Sigmoid colon (tissue), 7 donors: ENCODE data around the gene HACD1. TPM values are rescaled to one million over a fixed set of nuclear protein-coding genes. Genes with fewer than 3 reads are reported as not detected.

Source experiments
- DNase-seq: peaks from one replicate; pipeline ENCODE4 v3.0.0-alpha.2; 2019
- H3K27ac ChIP-seq, 4 donors: fragments of 200-600 bp; sonication (generic); one replicate each; pipeline ENCODE4 v1.5.1; 2016 to 2019; ENCODE audit warnings: mild to moderate bottlenecking in 1 of 4
- H3K27me3 ChIP-seq, 3 donors: fragments of 200-600 bp; sonication (generic); one replicate each; pipeline ENCODE4 v1.5.1; 2019; ENCODE audit warnings: mild to moderate bottlenecking in 1 of 3
- H3K36me3 ChIP-seq, 4 donors: fragments of 200-600 bp; sonication (generic); one replicate each; pipeline ENCODE4 v1.5.1; 2016 to 2019
- H3K4me1 ChIP-seq, 4 donors: fragments of 200-600 bp; sonication (generic); one replicate each; pipeline ENCODE4 v1.5.1; 2017 to 2019
- H3K4me3 ChIP-seq, 4 donors: fragments of 200-600 bp; sonication (generic); one replicate each; pipeline ENCODE4 v1.5.1; 2017 to 2019; ENCODE audit warnings: mild to moderate bottlenecking in 2 of 4, moderate library complexity in 1 of 4
- H3K9me3 ChIP-seq, 4 donors: fragments of 200-600 bp in 3 of 4; sonication (generic) in 3 of 4; one replicate each; pipeline versions ENCODE4 v1.5.1 to v1.6.1; 2013 to 2019
- CTCF ChIP-seq, 4 experiments: fragments of 450-650 bp in 3 of 4; fragments of 200-600 bp in 1 of 4; IDR thresholded peaks; one replicate each; pipeline ENCODE4 v1.5.1; 2016 to 2019; ENCODE audit warnings: antibody characterized with exemption in 4 of 4, mild to moderate bottlenecking in 3 of 4, moderate library complexity in 2 of 4
- EP300 ChIP-seq, 4 donors: sonication (generic); formaldehyde crosslinking; IDR thresholded peaks; one replicate each; pipeline ENCODE4 v1.6.1; 2017; ENCODE audit warnings: antibody characterized with exemption in 4 of 4
- POLR2A ChIP-seq, 2 donors: fragments of 450-650 bp; IDR thresholded peaks; one replicate each; pipeline ENCODE4 v1.6.1; 2016; ENCODE audit warnings: antibody characterized with exemption in 2 of 2, mild to moderate bottlenecking in 2 of 2, moderate library complexity in 2 of 2
- POLR2AphosphoS5 ChIP-seq, 4 donors: sonication (generic); formaldehyde crosslinking; IDR thresholded peaks; one replicate each; pipeline ENCODE4 v1.6.1; 2017; ENCODE audit warnings: antibody characterized with exemption in 4 of 4
- WGBS, 2 donors: extraction: QIAGEN DNeasy Blood & Tissue Kit; methylation state at CpG; one replicate each; pipeline ENCODE4 v1.1.7; 2013; 5-methylcytosine and 5-hydroxymethylcytosine counted together
- intact Hi-C: fragments of 100-400 bp; cut with DNase I; formaldehyde crosslinking; loops from one replicate; pipeline ENCODE4 v1.15.1; 2023
- polyA plus RNA-seq, 3 donors: library from polyadenylated mRNA; stranded (reverse); fragments of 200-250 nt; gene quantifications; one replicate each; pipeline ENCODE4 v1.2.3, GENCODE V29; 2013
- total RNA-seq, 4 donors: library from RNA; depleted of rRNA; stranded (reverse); fragments of >200 nt; gene quantifications; one replicate each; pipeline ENCODE4 v1.1.0, GENCODE V29; 2016
- donor health status: healthy with polysubstance abuse.
- donor health status: Bipolar disorder and iron deficiency.
- donor health status: healthy.

The HACD1 gene
- total and polyA plus RNA-seq, 7 donors, result 3.0 to 85.3 (median 61.6) TPM; not detected in 1

DNA sequence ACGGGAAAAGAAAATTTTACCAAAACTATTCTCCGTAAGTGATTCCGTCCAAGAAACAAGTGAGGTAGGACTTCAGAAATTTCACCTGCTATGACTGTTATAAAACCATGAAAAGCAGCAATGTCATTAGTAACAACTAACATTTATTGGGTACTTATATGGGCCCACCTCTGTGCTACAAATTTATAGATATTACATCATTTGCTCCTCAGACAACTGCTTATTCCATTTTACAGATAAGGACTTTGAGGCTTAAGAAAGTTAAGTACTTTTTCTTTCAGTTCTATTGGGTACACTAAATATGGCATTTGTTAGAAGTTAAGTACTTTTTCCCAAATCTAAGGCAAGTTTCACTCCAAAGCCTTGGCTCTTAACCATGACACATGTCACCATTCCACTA is 36.3 kb downstream of the HACD1 start:
- WGBS, 2 donors, result 88 to 92% methylated on average over 3 of the region's 3 CpGs
- no peaks in the 10 kb centered on the region for H3K27me3 ChIP-seq
- TF ChIP-seq EP300 (IDR thresholded peaks at IDR 0.05), result no peak
- no peak for TF ChIP-seq POLR2AphosphoS5 (IDR thresholded peaks at IDR 0.05)
- no peak for TF ChIP-seq POLR2A (IDR thresholded peaks at IDR 0.05)
- no peak for TF ChIP-seq CTCF (IDR thresholded peaks at IDR 0.05)

GRCh38 chr10:17578603-17579002 is 38.6 kb downstream of the HACD1 start:
- intact Hi-C loops, result no loop called here
- no peaks in the 10 kb centered on the region for H3K27me3 ChIP-seq
- TF ChIP-seq POLR2AphosphoS5 (IDR thresholded peaks at IDR 0.05) (peak in 2 of 4 donors; percentile 15 to 22), CTCF (IDR thresholded peaks at IDR 0.05) (no peak)
- WGBS, 2 donors, result 51 to 85% methylated on average over 2 of the region's 2 CpGs
- no peaks in the 10 kb centered on the region for H3K36me3 ChIP-seq
- no peak overlapping the region for H3K4me3 ChIP-seq
- H3K4me1 ChIP-seq, result no peaks in the 10 kb centered on the region
- H3K27ac ChIP-seq, result no peak overlapping the region
- no peak for DNase-seq
- H3K9me3 ChIP-seq, result no peaks in the 10 kb centered on the region

More for the DNA sequence above, 36.3 kb downstream of the HACD1 start:
- no peak overlapping the region for H3K4me3 ChIP-seq
- no peaks in the 10 kb centered on the region for H3K36me3 ChIP-seq
- intact Hi-C loops, result no loop called here
- H3K27ac ChIP-seq, result no peak overlapping the region
- no peaks in the 10 kb centered on the region for H3K4me1 ChIP-seq
- no peak for DNase-seq
- H3K9me3 ChIP-seq, result no peaks in the 10 kb centered on the region

- no peaks in the 10 kb centered on the region for H3K36me3 ChIP-seq
These were observed 40.4 kb downstream of the HACD1 start for GRCh38 chr10:17576768-17577167.

DNA sequence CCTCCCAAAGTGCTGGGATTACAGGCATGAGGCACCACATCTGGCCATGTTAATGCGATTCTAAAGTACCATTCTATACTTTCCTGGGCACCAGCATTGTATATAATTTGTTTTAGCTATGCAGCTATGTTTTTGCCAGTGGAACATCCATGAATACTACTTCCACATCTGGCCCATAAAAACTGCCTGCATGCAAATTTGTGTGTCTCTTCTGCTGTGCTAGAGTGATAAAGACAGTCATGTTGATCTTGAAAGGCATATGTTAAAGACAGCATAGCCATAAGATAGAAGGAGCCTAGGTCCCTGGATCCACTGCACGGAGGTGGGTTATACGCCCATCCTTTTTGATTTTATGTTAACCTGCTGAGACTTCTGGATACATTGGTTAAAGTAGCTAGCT is 52.3 kb downstream of the HACD1 start:
- H3K27ac ChIP-seq, result no peak overlapping the region
- intact Hi-C loops, result no loop called here
- H3K4me1 ChIP-seq, result peaks cover 0 to 8% (median 0%) of the 10 kb centered on the region in 4 donors
- H3K4me3 ChIP-seq, result no peak overlapping the region
- no peaks in the 10 kb centered on the region for H3K36me3 ChIP-seq
- no peaks in the 10 kb centered on the region for H3K27me3 ChIP-seq
- 96% methylated on average over 3 of the region's 3 CpGs for WGBS, 2 donors
- TF ChIP-seq POLR2A (IDR thresholded peaks at IDR 0.05) (no peak), POLR2AphosphoS5 (IDR thresholded peaks at IDR 0.05) (no peak), CTCF (IDR thresholded peaks at IDR 0.05) (no peak), EP300 (IDR thresholded peaks at IDR 0.05) (no peak)
- DNase-seq, result no peak
- H3K9me3 ChIP-seq, result no peaks in the 10 kb centered on the region

More at GRCh38 chr10:17576768-17577167, 40.4 kb downstream of the HACD1 start:
- Histone ChIP-seq H3K4me3 (no peak overlapping the region), H3K27me3 (no peaks in the 10 kb centered on the region), H3K4me1 (no peaks in the 10 kb centered on the region), H3K9me3 (no peaks in the 10 kb centered on the region), H3K27ac (no peak overlapping the region)
- 62 to 69% methylated on average over 3 of the region's 3 CpGs for WGBS, 2 donors
- DNase-seq, result no peak
- intact Hi-C loops, result no loop called here
- TF ChIP-seq CTCF (IDR thresholded peaks at IDR 0.05) (no peak), EP300 (IDR thresholded peaks at IDR 0.05) (no peak), POLR2AphosphoS5 (IDR thresholded peaks at IDR 0.05) (no peak)

DNA sequence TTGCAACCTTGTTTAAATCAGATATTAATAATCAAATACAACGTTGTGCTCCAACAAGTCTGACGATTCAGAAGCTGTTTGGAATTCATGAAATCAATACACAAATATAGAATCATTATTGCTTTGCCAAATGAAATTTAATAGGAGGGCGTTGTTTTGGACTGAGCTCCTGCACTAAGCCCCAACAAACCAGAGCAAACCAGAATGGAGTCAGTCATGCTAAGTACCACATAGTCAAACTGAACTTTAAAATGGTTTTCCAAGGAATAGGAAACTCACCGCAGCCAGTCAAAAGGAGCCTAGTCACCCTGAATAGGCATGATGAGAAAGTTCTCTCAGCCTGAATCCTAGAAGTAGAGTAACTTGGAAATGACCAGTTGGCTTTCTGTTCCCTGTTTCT is 53.7 kb downstream of the HACD1 start:
- Histone ChIP-seq H3K9me3 (no peaks in the 10 kb centered on the region), H3K4me3 (no peak overlapping the region), H3K27me3 (no peaks in the 10 kb centered on the region), H3K36me3 (no peaks in the 10 kb centered on the region), H3K27ac (no peak overlapping the region), H3K4me1 (peaks cover 0 to 8% (median 0%) of the 10 kb centered on the region in 4 donors)
- WGBS, 2 donors, result 76 to 79% methylated on average over 4 of the region's 4 CpGs
- no peak for DNase-seq
- intact Hi-C loops, result no loop called here
- TF ChIP-seq POLR2AphosphoS5 (IDR thresholded peaks at IDR 0.05) (no peak), CTCF (IDR thresholded peaks at IDR 0.05) (no peak), POLR2A (IDR thresholded peaks at IDR 0.05) (no peak), EP300 (IDR thresholded peaks at IDR 0.05) (no peak)
